ENCODE results near the gene CHST14. TPM values are rescaled to one million over a fixed set of nuclear protein-coding genes. Genes with fewer than 3 reads are reported as not detected.

The CHST14 gene
- polyA plus RNA-seq, 1 of the 3 experiments (the other 2 are of a cell fraction), result 43.2 TPM

DNA sequence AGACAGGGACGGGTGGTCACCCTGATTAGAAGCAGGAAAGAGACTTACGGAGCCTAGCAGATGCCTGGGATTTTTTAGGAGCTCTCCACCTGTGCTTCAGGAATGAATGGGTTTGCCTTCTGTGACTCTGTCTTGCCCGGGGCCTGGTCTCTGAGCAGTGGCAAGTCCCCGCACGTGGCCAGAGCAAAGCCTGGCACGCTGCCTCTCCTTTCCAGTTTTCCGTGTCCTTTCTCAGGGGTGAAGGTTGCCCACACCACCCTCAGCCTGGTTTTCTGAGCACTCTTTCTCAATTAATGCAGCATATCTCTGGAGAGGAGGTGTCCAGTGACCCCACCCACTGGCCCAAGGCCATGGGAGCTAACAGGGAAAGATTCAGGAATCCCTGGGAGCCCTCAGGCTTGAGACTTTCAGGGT is 14.5 kb upstream of the CHST14 start (continued):
- no peak for TF ChIP-seq NFIC (IDR thresholded peaks at IDR 0.05; ENCODE audit: borderline replicate concordance)
- no peak for TF ChIP-seq SMC3 (IDR thresholded peaks at IDR 0.05; ENCODE audit: low read depth, low read length)
- no peak for TF ChIP-seq RFX5 (IDR thresholded peaks at IDR 0.05; ENCODE audit: low read length)
- TF ChIP-seq, protein P1, sequence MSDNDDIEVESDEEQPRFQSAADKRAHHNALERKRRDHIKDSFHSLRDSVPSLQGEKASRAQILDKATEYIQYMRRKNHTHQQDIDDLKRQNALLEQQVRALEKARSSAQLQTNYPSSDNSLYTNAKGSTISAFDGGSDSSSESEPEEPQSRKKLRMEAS (IDR thresholded peaks at IDR 0.05; ENCODE audit: low read depth), result no peak
- TF ChIP-seq POLR2AphosphoS5 (IDR thresholded peaks at IDR 0.05; ENCODE audit: low read depth, low read length), result no peak

DNA sequence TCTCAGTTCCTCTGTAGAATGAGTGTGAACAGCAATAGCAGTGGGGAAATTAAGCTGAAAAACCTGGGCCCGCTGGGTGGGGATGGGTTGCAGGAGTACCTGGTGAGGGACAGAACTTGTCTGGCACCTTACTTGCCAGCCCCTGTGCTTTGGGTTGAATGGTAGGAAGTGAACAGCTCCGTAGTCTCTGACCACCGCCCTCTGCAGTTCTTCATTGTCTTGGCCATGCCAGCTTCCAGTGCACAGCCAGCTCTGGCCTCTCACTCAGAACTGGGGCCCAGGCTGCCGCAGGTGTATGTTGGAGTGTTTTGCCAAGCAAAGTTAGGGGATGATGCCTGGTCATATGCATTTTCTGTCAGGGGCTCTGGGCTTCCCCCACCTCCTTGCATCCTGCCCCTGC is 14.0 kb upstream of the CHST14 start:
- Histone ChIP-seq H2AFZ (ENCODE audit: low read depth) (no peak overlapping the region), H3F3A (replicated peaks; ENCODE audit: insufficient read depth) (no peaks in the 10 kb centered on the region), H4K20me1 (ENCODE audit: insufficient read depth) (peaks cover 59% of the 10 kb centered on the region), H3K36me3 (replicated peaks in 1 of 2; ENCODE audit: control insufficient read depth in 1 of 2, insufficient read depth in 2 of 2, low read length in 1 of 2) (peaks cover 0 to 15% of the 10 kb centered on the region in 2 experiments), H3K4me1 (ENCODE audit: control insufficient read depth in 1 of 2, insufficient read depth in 2 of 2, low read depth in 1 of 2, low read length in 1 of 2) (peaks cover 22 to 23% of the 10 kb centered on the region in 2 experiments; a peak in 3 of 4 replicates), H3K9me2 (no peaks in the 10 kb centered on the region), H3K27me3 (ENCODE audit: insufficient read depth) (no peaks in the 10 kb centered on the region), H3K9ac (no peak overlapping the region), H3K79me2 (ENCODE audit: insufficient read depth) (peaks cover 56% of the 10 kb centered on the region), H3K27ac (ENCODE audit: low read depth in 2 of 2, low read length in 1 of 2) (no peak overlapping the region; a peak in 1 of 4 replicates), H3K9me3 (no peaks in the 10 kb centered on the region), H3K4me3 (ENCODE audit: low read depth in 2 of 2, low read length in 1 of 2) (no peak overlapping the region), H3K4me2 (no peak overlapping the region)
- WGBS (ENCODE audit: low lambda C conversion rate), result 100% methylated on average over 3 of the region's 4 CpGs
- ChIA-PET CTCF (interaction anchor here (0.5 to 2.3 kb wide), 7 partner anchors 13 to 136 kb away, joined by 3 to 11 read pairs (median 4); no protein-coding TSS in a partner anchor), POLR2A (interaction anchor here (0.7 to 1.0 kb wide), 3 partner anchors 13 to 113 kb away, joined by 3 read pairs; partner anchors contain the start of gene RPUSD2)
- TF ChIP-seq POLR2AphosphoS5 (IDR thresholded peaks at IDR 0.05; ENCODE audit: low read depth, low read length), result no peak
- DNase-seq, result no peak

DNA sequence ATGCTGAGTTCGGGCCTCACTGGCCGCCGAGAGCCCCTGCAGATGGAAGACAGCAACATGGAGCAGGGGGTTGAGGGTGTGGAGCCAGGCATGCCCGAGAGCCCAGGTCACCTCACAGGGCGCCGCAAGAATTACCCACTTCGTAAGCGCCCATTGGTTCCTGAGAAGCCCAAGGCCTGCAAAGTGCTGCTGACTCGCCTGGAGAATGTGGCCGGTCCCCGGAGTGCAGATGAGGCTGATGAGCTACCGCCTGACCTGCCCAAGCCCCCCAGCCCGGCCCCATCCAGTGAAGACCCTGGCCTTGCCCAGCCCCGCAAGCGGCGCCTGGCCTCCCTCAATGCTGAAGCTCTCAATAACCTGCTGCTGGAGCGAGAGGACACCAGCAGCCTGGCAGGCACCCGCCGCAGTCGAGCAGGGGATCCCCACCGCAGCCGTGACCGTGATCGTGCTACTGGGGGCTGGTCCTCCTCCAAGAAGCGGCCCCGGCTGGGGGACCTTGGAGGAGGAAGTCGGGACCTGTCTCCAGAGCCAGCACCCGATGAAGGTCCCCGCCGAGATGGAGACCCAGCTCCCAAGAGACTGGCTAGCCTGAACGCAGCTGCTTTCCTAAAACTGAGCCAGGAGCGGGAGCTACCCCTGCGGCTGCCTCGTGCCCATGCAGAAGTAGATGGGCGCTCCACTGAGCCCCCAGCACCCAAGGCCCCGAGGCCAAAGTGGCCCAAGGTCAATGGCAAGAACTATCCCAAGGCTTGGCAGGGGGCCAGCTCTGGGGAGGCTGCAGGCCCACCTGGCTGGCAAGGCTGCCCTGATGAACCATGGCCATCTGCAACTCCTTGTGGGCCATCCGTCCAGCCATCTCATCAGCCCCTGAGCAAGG is 12.1 kb upstream of the CHST14 start:
- ChIA-PET POLR2A (no interaction called here), CTCF (interaction anchor here (1.0 to 2.3 kb wide), 3 partner anchors 10 to 48 kb away, joined by 3 to 11 read pairs (median 4); no protein-coding TSS in a partner anchor)
- no peak overlapping the region for H3K9ac ChIP-seq

More for the DNA sequence above, 12.1 kb upstream of the CHST14 start:
- 93% methylated on average over 8 of the region's 37 CpGs for WGBS (ENCODE audit: low lambda C conversion rate)
- Histone ChIP-seq H3K4me1 (ENCODE audit: control insufficient read depth in 1 of 2, insufficient read depth in 2 of 2, low read depth in 1 of 2, low read length in 1 of 2) (peaks cover 22 to 23% of the 10 kb centered on the region in 2 experiments; a peak in 3 of 4 replicates), H3K79me2 (ENCODE audit: insufficient read depth) (peaks cover 41% of the 10 kb centered on the region), H4K20me1 (ENCODE audit: insufficient read depth) (peaks cover 41% of the 10 kb centered on the region), H3K9me2 (no peaks in the 10 kb centered on the region), H3K9me3 (no peaks in the 10 kb centered on the region), H3K4me2 (no peak overlapping the region), H3K27ac (ENCODE audit: low read depth in 2 of 2, low read length in 1 of 2) (no peak overlapping the region), H3K27me3 (ENCODE audit: insufficient read depth) (no peaks in the 10 kb centered on the region), H3K4me3 (ENCODE audit: low read depth in 2 of 2, low read length in 1 of 2) (no peak overlapping the region), H3K36me3 (replicated peaks in 1 of 2; ENCODE audit: control insufficient read depth in 1 of 2, insufficient read depth in 2 of 2, low read length in 1 of 2) (peaks cover 0 to 22% of the 10 kb centered on the region in 2 experiments), H2AFZ (ENCODE audit: low read depth) (no peak overlapping the region), H3F3A (replicated peaks; ENCODE audit: insufficient read depth) (no peaks in the 10 kb centered on the region)
- TF ChIP-seq NRF1 (IDR thresholded peaks at IDR 0.05; ENCODE audit: low read depth, low read length) (no peak), RCOR1 (IDR thresholded peaks at IDR 0.05; ENCODE audit: low read length) (no peak), SMC3 (IDR thresholded peaks at IDR 0.05; ENCODE audit: low read depth, low read length) (no peak), RAD21 (IDR thresholded peaks at IDR 0.05; ENCODE audit: low read length) (no peak), EZH2phosphoT487 (IDR thresholded peaks at IDR 0.05; ENCODE audit: borderline replicate concordance, low read depth) (no peak), RXRA (IDR thresholded peaks at IDR 0.05; ENCODE audit: borderline replicate concordance, low read depth) (no peak), MXI1 (IDR thresholded peaks at IDR 0.05; ENCODE audit: low read depth, low read length) (no peak), RFX5 (IDR thresholded peaks at IDR 0.05; ENCODE audit: low read length) (no peak), MEF2A (IDR thresholded peaks at IDR 0.05; ENCODE audit: borderline replicate concordance, low read depth) (no peak), JUND (IDR thresholded peaks at IDR 0.05) (no peak), FOSL2 (IDR thresholded peaks at IDR 0.05; ENCODE audit: borderline replicate concordance, low read depth) (no peak), YY1 (IDR thresholded peaks at IDR 0.05; ENCODE audit: low read depth) (no peak)
- TF ChIP-seq, protein P2, sequence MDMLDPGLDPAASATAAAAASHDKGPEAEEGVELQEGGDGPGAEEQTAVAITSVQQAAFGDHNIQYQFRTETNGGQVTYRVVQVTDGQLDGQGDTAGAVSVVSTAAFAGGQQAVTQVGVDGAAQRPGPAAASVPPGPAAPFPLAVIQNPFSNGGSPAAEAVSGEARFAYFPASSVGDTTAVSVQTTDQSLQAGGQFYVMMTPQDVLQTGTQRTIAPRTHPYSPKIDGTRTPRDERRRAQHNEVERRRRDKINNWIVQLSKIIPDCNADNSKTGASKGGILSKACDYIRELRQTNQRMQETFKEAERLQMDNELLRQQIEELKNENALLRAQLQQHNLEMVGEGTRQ (IDR thresholded peaks at IDR 0.05; ENCODE audit: borderline replicate concordance, low read depth, low read length), result no peak
- TF ChIP-seq, protein P1 (IDR thresholded peaks at IDR 0.05; ENCODE audit: low read depth), result no peak
- TF ChIP-seq, protein P3, sequence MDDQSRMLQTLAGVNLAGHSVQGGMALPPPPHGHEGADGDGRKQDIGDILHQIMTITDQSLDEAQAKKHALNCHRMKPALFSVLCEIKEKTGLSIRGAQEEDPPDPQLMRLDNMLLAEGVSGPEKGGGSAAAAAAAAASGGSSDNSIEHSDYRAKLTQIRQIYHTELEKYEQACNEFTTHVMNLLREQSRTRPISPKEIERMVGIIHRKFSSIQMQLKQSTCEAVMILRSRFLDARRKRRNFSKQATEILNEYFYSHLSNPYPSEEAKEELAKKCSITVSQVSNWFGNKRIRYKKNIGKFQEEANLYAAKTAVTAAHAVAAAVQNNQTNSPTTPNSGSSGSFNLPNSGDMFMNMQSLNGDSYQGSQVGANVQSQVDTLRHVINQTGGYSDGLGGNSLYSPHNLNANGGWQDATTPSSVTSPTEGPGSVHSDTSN (IDR thresholded peaks at IDR 0.05), result no peak
- TF ChIP-seq, protein P4, sequence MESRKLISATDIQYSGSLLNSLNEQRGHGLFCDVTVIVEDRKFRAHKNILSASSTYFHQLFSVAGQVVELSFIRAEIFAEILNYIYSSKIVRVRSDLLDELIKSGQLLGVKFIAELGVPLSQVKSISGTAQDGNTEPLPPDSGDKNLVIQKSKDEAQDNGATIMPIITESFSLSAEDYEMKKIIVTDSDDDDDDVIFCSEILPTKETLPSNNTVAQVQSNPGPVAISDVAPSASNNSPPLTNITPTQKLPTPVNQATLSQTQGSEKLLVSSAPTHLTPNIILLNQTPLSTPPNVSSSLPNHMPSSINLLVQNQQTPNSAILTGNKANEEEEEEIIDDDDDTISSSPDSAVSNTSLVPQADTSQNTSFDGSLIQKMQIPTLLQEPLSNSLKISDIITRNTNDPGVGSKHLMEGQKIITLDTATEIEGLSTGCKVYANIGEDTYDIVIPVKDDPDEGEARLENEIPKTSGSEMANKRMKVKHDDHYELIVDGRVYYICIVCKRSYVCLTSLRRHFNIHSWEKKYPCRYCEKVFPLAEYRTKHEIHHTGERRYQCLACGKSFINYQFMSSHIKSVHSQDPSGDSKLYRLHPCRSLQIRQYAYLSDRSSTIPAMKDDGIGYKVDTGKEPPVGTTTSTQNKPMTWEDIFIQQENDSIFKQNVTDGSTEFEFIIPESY (IDR thresholded peaks at IDR 0.05; ENCODE audit: borderline replicate concordance, low read depth), result no peak
- DNase-seq, result no peak

Measured in SK-N-SH (cell line).